ENCODE measurements around the gene ARHGAP40.
A peak's percentile ranks its signal among the peaks of the same experiment; 100 is the strongest.

The ARHGAP40 gene

DNA sequence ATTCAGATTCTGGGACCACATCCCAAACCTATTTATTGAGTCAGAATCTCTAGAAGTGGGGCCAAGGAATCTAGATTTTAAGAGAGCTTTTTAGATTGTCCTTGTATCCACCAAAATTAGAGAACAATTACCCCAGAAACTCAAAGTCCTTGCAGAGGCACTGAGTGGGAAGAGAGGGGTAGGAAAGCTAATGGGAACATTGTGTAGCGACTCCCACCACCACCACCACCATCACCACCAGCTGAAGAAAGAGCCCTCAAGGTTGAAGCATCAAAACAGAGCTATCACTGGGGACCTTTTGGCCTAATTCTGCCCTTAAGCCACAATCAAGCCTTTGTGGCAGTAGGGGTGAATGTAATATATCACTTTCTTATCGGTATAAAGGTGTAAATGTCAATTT lies 83.7 kb downstream of the ARHGAP40 start:
- H3K4me1 Mint-ChIP-seq (ENCODE audit: low read depth): no peaks in the 10 kb centered on the region
- H3K36me3 Mint-ChIP-seq (ENCODE audit: low read depth): no peaks in the 10 kb centered on the region
- H3K9me3 Mint-ChIP-seq: no peaks in the 10 kb centered on the region
- peaks cover 89% of the 10 kb centered on the region for H3K27me3 Mint-ChIP-seq
- H3K27ac Mint-ChIP-seq: no peak overlapping the region
- no peak for DNase-seq
- no peak overlapping the region for H3K4me3 Mint-ChIP-seq

DNA sequence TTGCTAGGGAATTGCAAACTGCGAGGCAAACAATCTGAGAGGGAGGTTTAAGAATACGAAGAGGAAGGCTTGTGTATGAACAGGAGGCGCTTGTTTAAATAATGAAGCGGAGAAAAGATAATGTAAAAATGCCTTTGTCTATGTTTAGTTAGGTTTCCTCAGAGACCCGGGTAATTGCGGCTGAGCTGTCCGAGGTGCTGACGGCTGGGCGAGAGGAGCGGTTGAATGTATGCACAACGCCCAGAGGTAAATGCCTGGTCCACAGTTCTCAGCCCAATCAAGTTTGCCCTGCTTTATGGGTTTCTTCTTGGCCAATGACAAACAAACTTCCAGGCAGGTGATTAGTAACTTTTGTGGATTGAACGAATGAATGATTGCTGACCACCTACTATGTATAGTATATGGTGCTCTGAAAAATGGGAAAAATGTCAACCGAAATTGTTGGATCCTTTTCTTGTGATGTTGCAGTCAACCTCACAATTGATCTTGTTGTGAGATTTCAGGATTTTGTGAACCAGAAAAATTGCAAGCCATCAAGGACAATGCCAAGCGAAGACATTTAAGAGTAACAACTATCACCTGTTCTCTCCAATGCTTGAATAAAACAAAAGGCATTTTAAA lies 84.4 kb downstream of the ARHGAP40 start:
- Mint-ChIP-seq H3K36me3 (ENCODE audit: low read depth) (no peaks in the 10 kb centered on the region), H3K9me3 (no peaks in the 10 kb centered on the region), H3K27me3 (peaks cover 87% of the 10 kb centered on the region), H3K27ac (no peak overlapping the region), H3K4me3 (no peak overlapping the region), H3K4me1 (ENCODE audit: low read depth) (no peaks in the 10 kb centered on the region)
- peak; percentile 51 for DNase-seq

DNA sequence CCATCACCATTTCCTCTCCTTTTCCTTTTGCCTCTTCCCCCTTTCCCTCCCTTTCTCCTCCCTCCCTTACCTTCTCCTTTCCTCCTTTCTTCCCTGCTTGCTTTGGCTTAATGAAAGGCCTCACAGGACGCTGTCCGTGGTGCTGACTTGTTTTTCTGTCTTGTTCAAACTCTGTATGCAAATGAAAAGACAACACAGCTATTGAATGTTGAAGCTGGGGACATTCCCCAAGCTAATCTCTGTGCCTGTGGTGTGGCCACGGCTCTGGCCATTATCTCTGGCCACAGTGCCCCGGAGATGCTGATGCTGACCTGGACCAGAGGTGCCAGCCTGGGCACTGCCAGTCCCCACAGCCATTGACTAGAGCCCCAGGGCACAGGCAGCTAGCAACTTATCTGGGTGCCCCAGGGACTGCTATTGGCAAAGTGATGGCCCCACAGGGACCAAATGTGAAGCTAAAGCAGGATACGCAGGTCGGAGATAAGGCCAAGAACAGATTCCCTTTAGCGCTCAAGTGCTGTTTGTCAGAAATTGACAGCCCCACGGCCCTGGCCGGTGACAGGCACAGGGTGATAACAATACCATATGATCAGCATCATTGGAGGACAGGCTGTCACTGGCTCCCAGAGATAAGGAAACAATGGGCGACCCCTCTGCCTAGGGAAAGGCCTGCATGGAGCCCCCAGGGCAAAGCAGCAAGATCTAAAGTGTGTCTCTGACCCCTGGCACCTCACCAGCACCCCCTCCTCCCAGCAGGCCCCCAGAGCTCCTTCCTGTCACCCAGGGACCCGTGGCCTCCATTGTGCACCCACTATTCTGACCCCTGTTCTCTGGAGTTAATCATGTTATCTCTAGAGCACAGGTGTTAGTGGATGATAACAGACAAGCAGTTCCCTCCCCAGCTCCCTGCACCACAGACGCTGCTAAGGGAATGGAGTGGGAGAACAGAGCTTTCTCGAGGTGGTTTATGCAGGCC lies 91.1 kb downstream of the ARHGAP40 start:
- no peaks in the 10 kb centered on the region for H3K36me3 Mint-ChIP-seq (ENCODE audit: low read depth)
- H3K9me3 Mint-ChIP-seq: no peaks in the 10 kb centered on the region
- peaks cover 41% of the 10 kb centered on the region for H3K27me3 Mint-ChIP-seq
- H3K27ac Mint-ChIP-seq: no peak overlapping the region
- no peak overlapping the region for H3K4me3 Mint-ChIP-seq
- DNase-seq: peak; percentile 53
- no peaks in the 10 kb centered on the region for H3K4me1 Mint-ChIP-seq (ENCODE audit: low read depth)

- Mint-ChIP-seq H3K27ac (no peak overlapping the region), H3K4me3 (no peak overlapping the region), H3K9me3 (no peaks in the 10 kb centered on the region), H3K4me1 (ENCODE audit: low read depth) (no peaks in the 10 kb centered on the region), H3K27me3 (peaks cover 19% of the 10 kb centered on the region), H3K36me3 (ENCODE audit: low read depth) (no peaks in the 10 kb centered on the region)
- no peak for DNase-seq
Measured at GRCh38 chr20:38697306-38697705, 95.7 kb downstream of the ARHGAP40 start.

GRCh38 chr20:38698541-38698940 lies 96.9 kb downstream of the ARHGAP40 start:
- Mint-ChIP-seq H3K4me1 (ENCODE audit: low read depth) (no peaks in the 10 kb centered on the region), H3K36me3 (ENCODE audit: low read depth) (no peaks in the 10 kb centered on the region), H3K27ac (no peak overlapping the region), H3K4me3 (no peak overlapping the region), H3K9me3 (no peaks in the 10 kb centered on the region), H3K27me3 (peaks cover 29% of the 10 kb centered on the region)
- DNase-seq: no peak

- no peak overlapping the region for H3K27ac Mint-ChIP-seq
- DNase-seq: no peak
- H3K9me3 Mint-ChIP-seq: no peaks in the 10 kb centered on the region
- peaks cover 32% of the 10 kb centered on the region for H3K27me3 Mint-ChIP-seq
- no peak overlapping the region for H3K4me3 Mint-ChIP-seq
- no peaks in the 10 kb centered on the region for H3K4me1 Mint-ChIP-seq (ENCODE audit: low read depth)
- no peaks in the 10 kb centered on the region for H3K36me3 Mint-ChIP-seq (ENCODE audit: low read depth)
Measured at GRCh38 chr20:38700141-38700540, 98.5 kb downstream of the ARHGAP40 start.

Data from activated T-cell treated with anti-CD3 and anti-CD28 coated beads, Interleukin-2, amount 50 U/mL, for 24 hours (primary cell).